Measurements from ENCODE around the gene PPTC7.
"Not testable (repeated sequence)": the region's sequence is repeated elsewhere in the genome, so short reads cannot be mapped to it uniquely, and the experiment has no call there.

PPTC7 gene

GRCh38 chr12:110583137-110584059 lies at the start of gene PPTC7:
Gene PPTC7, minus strand, starts transcription at chr12:110583318. Its CDS starts 287 bp downstream, at chr12:110583031.
- Mint-ChIP-seq H3K4me3 (peak within 1 kb of the TSS; percentile 99), H3K9me3 (ENCODE audit: low read depth) (no peaks in the 10 kb centered on the region), H3K27ac (peak within 1 kb of the TSS; percentile 97), H3K27me3 (no peaks in the 10 kb centered on the region), H3K36me3 (peaks cover 11% of the 10 kb centered on the region), H3K4me1 (ENCODE audit: low read depth) (peaks cover 60% of the 10 kb centered on the region)

- Mint-ChIP-seq H3K36me3 (peaks cover 15% of the 10 kb centered on the region), H3K9me3 (ENCODE audit: low read depth) (no peaks in the 10 kb centered on the region), H3K27ac (peak overlapping the region; percentile 66), H3K4me3 (no peak overlapping the region), H3K27me3 (no peaks in the 10 kb centered on the region), H3K4me1 (ENCODE audit: low read depth) (peaks cover 16% of the 10 kb centered on the region)
These were observed 44.5 kb upstream of the PPTC7 start for GRCh38 chr12:110627500-110628195.

GRCh38 chr12:110622582-110622981 lies 39.5 kb upstream of the PPTC7 start:
- H3K27me3 Mint-ChIP-seq: no peaks in the 10 kb centered on the region
- no peak overlapping the region for H3K27ac Mint-ChIP-seq
- peaks cover 19% of the 10 kb centered on the region for H3K4me1 Mint-ChIP-seq (ENCODE audit: low read depth)
- H3K4me3 Mint-ChIP-seq: no peak overlapping the region
- no peaks in the 10 kb centered on the region for H3K9me3 Mint-ChIP-seq (ENCODE audit: low read depth)
- no peaks in the 10 kb centered on the region for H3K36me3 Mint-ChIP-seq

GRCh38 chr12:110619534-110619953 lies 36.4 kb upstream of the PPTC7 start:
- H3K9me3 Mint-ChIP-seq (ENCODE audit: low read depth): no peaks in the 10 kb centered on the region
- H3K4me1 Mint-ChIP-seq (ENCODE audit: low read depth): peaks cover 9% of the 10 kb centered on the region
- peak overlapping the region; percentile 46 for H3K4me3 Mint-ChIP-seq
- peak overlapping the region; percentile 61 for H3K27ac Mint-ChIP-seq
- no peaks in the 10 kb centered on the region for H3K27me3 Mint-ChIP-seq
- peaks cover 3% of the 10 kb centered on the region for H3K36me3 Mint-ChIP-seq

GRCh38 chr12:110616471-110617115 lies 33.5 kb upstream of the PPTC7 start:
- Mint-ChIP-seq H3K36me3 (peaks cover 3% of the 10 kb centered on the region), H3K4me1 (ENCODE audit: low read depth) (peaks cover 12% of the 10 kb centered on the region), H3K27me3 (no peaks in the 10 kb centered on the region)

GRCh38 chr12:110615171-110615570 lies 32.1 kb upstream of the PPTC7 start:
- H3K9me3 Mint-ChIP-seq (ENCODE audit: low read depth): no peaks in the 10 kb centered on the region
- H3K4me3 Mint-ChIP-seq: peak overlapping the region; percentile 35
- no peaks in the 10 kb centered on the region for H3K27me3 Mint-ChIP-seq
- peaks cover 3% of the 10 kb centered on the region for H3K36me3 Mint-ChIP-seq
- H3K4me1 Mint-ChIP-seq (ENCODE audit: low read depth): peaks cover 12% of the 10 kb centered on the region
- no peak overlapping the region for H3K27ac Mint-ChIP-seq

More at GRCh38 chr12:110616471-110617115, 33.5 kb upstream of the PPTC7 start:
- Mint-ChIP-seq H3K9me3 (ENCODE audit: low read depth) (no peaks in the 10 kb centered on the region), H3K4me3 (no peak overlapping the region), H3K27ac (no peak overlapping the region)

- Mint-ChIP-seq H3K36me3 (peaks cover 3% of the 10 kb centered on the region), H3K27me3 (no peaks in the 10 kb centered on the region), H3K27ac (peak within 1 kb of the TSS; percentile 81), H3K9me3 (ENCODE audit: low read depth) (no peaks in the 10 kb centered on the region), H3K4me1 (ENCODE audit: low read depth) (peaks cover 4% of the 10 kb centered on the region), H3K4me3 (peak within 1 kb of the TSS; percentile 85)
These were observed 30.9 kb upstream of the PPTC7 start, which contains the start of gene TCTN1 for GRCh38 chr12:110613771-110614684. Gene TCTN1, plus strand, starts transcription at chr12:110614129. Its CDS starts 54 bp downstream, at chr12:110614183.

- peaks cover 4% of the 10 kb centered on the region for H3K4me1 Mint-ChIP-seq (ENCODE audit: low read depth)
- H3K9me3 Mint-ChIP-seq (ENCODE audit: low read depth): no peaks in the 10 kb centered on the region
- H3K27me3 Mint-ChIP-seq: no peaks in the 10 kb centered on the region
- peaks cover 3% of the 10 kb centered on the region for H3K36me3 Mint-ChIP-seq
- H3K27ac Mint-ChIP-seq: peak overlapping the region; percentile 81
- H3K4me3 Mint-ChIP-seq: peak overlapping the region; percentile 85
These were observed 30.1 kb upstream of the PPTC7 start for GRCh38 chr12:110613071-110613770.

GRCh38 chr12:110606253-110606611 lies 23.1 kb upstream of the PPTC7 start:
- H3K27me3 Mint-ChIP-seq: no peaks in the 10 kb centered on the region
- H3K9me3 Mint-ChIP-seq (ENCODE audit: low read depth): no peaks in the 10 kb centered on the region
- peak overlapping the region; percentile 82 for H3K4me3 Mint-ChIP-seq
- H3K27ac Mint-ChIP-seq: peak overlapping the region; percentile 64
- H3K4me1 Mint-ChIP-seq (ENCODE audit: low read depth): peaks cover 12% of the 10 kb centered on the region
- no peaks in the 10 kb centered on the region for H3K36me3 Mint-ChIP-seq

- Mint-ChIP-seq H3K4me1 (ENCODE audit: low read depth) (peaks cover 18% of the 10 kb centered on the region), H3K27ac (peak overlapping the region; percentile 46)
- H3K9me3 Mint-ChIP-seq (ENCODE audit: low read depth); H3K36me3 Mint-ChIP-seq; H3K4me3 Mint-ChIP-seq; H3K27me3 Mint-ChIP-seq: not testable (repeated sequence)
These were observed 19.1 kb upstream of the PPTC7 start for GRCh38 chr12:110602085-110602814.

- H3K27me3 Mint-ChIP-seq: no peaks in the 10 kb centered on the region
- no peak overlapping the region for H3K4me3 Mint-ChIP-seq
- no peaks in the 10 kb centered on the region for H3K9me3 Mint-ChIP-seq (ENCODE audit: low read depth)
These were observed 17.1 kb upstream of the PPTC7 start for GRCh38 chr12:110600254-110600653.

GRCh38 chr12:110599334-110599733 lies 16.2 kb upstream of the PPTC7 start:
- Mint-ChIP-seq H3K36me3 (no peaks in the 10 kb centered on the region), H3K27ac (no peak overlapping the region), H3K4me1 (ENCODE audit: low read depth) (peaks cover 10% of the 10 kb centered on the region), H3K4me3 (no peak overlapping the region), H3K27me3 (no peaks in the 10 kb centered on the region), H3K9me3 (ENCODE audit: low read depth) (no peaks in the 10 kb centered on the region)

More at GRCh38 chr12:110600254-110600653, 17.1 kb upstream of the PPTC7 start:
- H3K36me3 Mint-ChIP-seq: no peaks in the 10 kb centered on the region
- H3K4me1 Mint-ChIP-seq (ENCODE audit: low read depth): peaks cover 12% of the 10 kb centered on the region
- no peak overlapping the region for H3K27ac Mint-ChIP-seq

- no peak overlapping the region for H3K27ac Mint-ChIP-seq
These were observed 14.8 kb upstream of the PPTC7 start for GRCh38 chr12:110597885-110598284.

More at GRCh38 chr12:110597885-110598284, 14.8 kb upstream of the PPTC7 start:
- Mint-ChIP-seq H3K4me1 (ENCODE audit: low read depth) (peaks cover 10% of the 10 kb centered on the region), H3K9me3 (ENCODE audit: low read depth) (no peaks in the 10 kb centered on the region), H3K4me3 (no peak overlapping the region), H3K27me3 (no peaks in the 10 kb centered on the region), H3K36me3 (no peaks in the 10 kb centered on the region)
